ENCODE results near the gene ERLIN1. TPM values are rescaled to one million over a fixed set of nuclear protein-coding genes. Genes with fewer than 3 reads are reported as not detected.

Gene ERLIN1
- total RNA-seq, 1 donor from 2014 or later: 7.6 TPM

GRCh38 chr10:100104300-100104699 lies 81.5 kb downstream of the ERLIN1 start:
- ChIA-PET CTCF (no interaction called here), POLR2A (no interaction called here)
- DNase-seq (no peak), ATAC-seq (ENCODE audit: low read depth) (no peak)
- intact Hi-C loops (cut with micrococcal nuclease): no loop called here
- Mint-ChIP-seq H3K4me1 (no peaks in the 10 kb centered on the region), H3K9me3 (peaks cover 6% of the 10 kb centered on the region), H3K27ac (no peak overlapping the region), H3K4me3 (no peak overlapping the region), H3K27me3 (peaks cover 32% of the 10 kb centered on the region), H3K36me3 (ENCODE audit: low read depth) (no peaks in the 10 kb centered on the region)
- no peak for TF ChIP-seq CTCF (IDR thresholded peaks at IDR 0.05)

- TF ChIP-seq CTCF (IDR thresholded peaks at IDR 0.05): no peak
- Mint-ChIP-seq H3K4me3 (no peak overlapping the region), H3K36me3 (ENCODE audit: low read depth) (no peaks in the 10 kb centered on the region), H3K27me3 (peaks cover 32% of the 10 kb centered on the region), H3K4me1 (no peaks in the 10 kb centered on the region), H3K27ac (no peak overlapping the region), H3K9me3 (peaks cover 6% of the 10 kb centered on the region)
- intact Hi-C loops (cut with micrococcal nuclease): no loop called here
- ChIA-PET POLR2A (no interaction called here), CTCF (no interaction called here)
- DNase-seq: no peak
- ATAC-seq (ENCODE audit: low read depth): no peak
These were observed 82.2 kb downstream of the ERLIN1 start for GRCh38 chr10:100103581-100103980.

- Mint-ChIP-seq H3K36me3 (ENCODE audit: low read depth) (no peaks in the 10 kb centered on the region), H3K27ac (no peak overlapping the region), H3K27me3 (peaks cover 28% of the 10 kb centered on the region), H3K4me1 (no peaks in the 10 kb centered on the region), H3K4me3 (no peak overlapping the region), H3K9me3 (peaks cover 9% of the 10 kb centered on the region)
- DNase-seq: no peak
- intact Hi-C loops (cut with micrococcal nuclease): no loop called here
- TF ChIP-seq CTCF (IDR thresholded peaks at IDR 0.05): no peak
- ChIA-PET POLR2A (no interaction called here), CTCF (no interaction called here)
- no peak for ATAC-seq (ENCODE audit: low read depth)
These were observed 84.4 kb downstream of the ERLIN1 start for GRCh38 chr10:100101192-100102076.

- Mint-ChIP-seq H3K9me3 (peaks cover 9% of the 10 kb centered on the region), H3K4me3 (no peak overlapping the region), H3K27me3 (peaks cover 28% of the 10 kb centered on the region), H3K36me3 (ENCODE audit: low read depth) (no peaks in the 10 kb centered on the region), H3K27ac (no peak overlapping the region), H3K4me1 (no peaks in the 10 kb centered on the region)
- TF ChIP-seq CTCF (IDR thresholded peaks at IDR 0.05): no peak
- intact Hi-C loops (cut with micrococcal nuclease): no loop called here
- ATAC-seq (ENCODE audit: low read depth) (no peak), DNase-seq (no peak)
- ChIA-PET POLR2A (no interaction called here), CTCF (no interaction called here)
These were observed 85.1 kb downstream of the ERLIN1 start for GRCh38 chr10:100100651-100101184.

Other genes with a start within 250 kb of the ERLIN1 start
- gene DNMBP, start 176.1 kb downstream of the ERLIN1 start, total RNA-seq: 12.5 and 13.1 TPM in 2 replicates
- not detected in 2 replicates for gene CPN1, start 104.2 kb downstream of the ERLIN1 start, total RNA-seq
- gene CHUK, start 43.6 kb upstream of the ERLIN1 start, total RNA-seq: 17.7 and 21.6 TPM in 2 replicates
- gene CWF19L1, start 81.6 kb upstream of the ERLIN1 start, total RNA-seq: 41.8 and 53.3 TPM in 2 replicates
- 47.7 and 52.3 TPM in 2 replicates for gene BLOC1S2, start 100.7 kb upstream of the ERLIN1 start, total RNA-seq
- not detected in 2 replicates for gene PKD2L1, start 144.2 kb upstream of the ERLIN1 start, total RNA-seq
- 24.9 and 26.0 TPM in 2 replicates for gene SCD, start 161.2 kb upstream of the ERLIN1 start, total RNA-seq

Measured in activated B cell treated with CpG ODN at 0.5 μM for 24 hours (primary cell).